Activated CD8-positive, alpha-beta memory T cell treated with anti-CD3 and anti-CD28 coated beads for 24 hours (primary cell): ENCODE measurements around the gene AHSA1.
"Not testable (repeated sequence)": the region's sequence is repeated elsewhere in the genome, so short reads cannot be mapped to it uniquely, and the experiment has no call there.

Experiments
- DNase-seq: peaks from one replicate; pipeline ENCODE4 v3.0.0-alpha.2; 2020

Gene AHSA1

DNA sequence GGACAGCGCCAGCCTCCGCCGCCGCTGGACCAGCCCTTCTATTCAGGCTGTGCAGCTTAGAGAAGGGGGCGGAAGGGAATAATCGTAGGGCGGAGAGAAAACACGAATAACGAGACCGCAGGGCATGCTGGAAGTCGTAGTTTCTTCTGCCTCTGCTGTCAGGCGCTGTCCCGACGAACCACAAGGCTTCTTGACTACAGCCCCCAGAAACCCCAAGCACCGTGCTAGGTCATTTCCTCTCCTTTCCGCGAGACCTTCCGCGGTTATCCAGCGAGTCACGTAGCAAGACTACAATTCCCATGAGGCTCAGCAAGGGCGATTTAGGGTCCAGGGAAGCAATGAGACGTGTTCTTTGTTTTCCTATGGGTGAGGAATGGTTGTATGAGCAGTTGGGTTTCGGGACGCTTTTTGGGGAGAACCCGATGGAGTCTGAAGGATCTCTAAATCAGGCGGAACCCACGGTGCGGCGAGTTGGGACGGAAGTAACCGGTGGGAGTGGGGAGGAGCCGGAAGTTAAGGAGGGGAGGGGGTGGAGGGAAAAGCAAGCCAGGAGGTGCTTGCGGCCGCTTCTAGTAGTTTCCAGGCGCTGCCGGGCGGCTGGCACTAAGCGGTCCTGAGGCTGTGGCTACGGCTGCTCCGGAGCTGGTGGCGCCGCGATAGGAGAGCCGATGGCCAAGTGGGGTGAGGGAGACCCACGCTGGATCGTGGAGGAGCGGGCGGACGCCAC, at the start of gene AHSA1, which contains the start of gene VIPAS39:
Gene AHSA1 (plus strand): TSS at position 572 of the 727 bp plus-strand sequence. CDS start 97 bp downstream, at position 669.
Gene VIPAS39 (minus strand): TSS at position 80 of the 727 bp plus-strand sequence. CDS start 3,499 bp downstream, outside the sequence.
- DNase-seq: peak; percentile 96

DNA sequence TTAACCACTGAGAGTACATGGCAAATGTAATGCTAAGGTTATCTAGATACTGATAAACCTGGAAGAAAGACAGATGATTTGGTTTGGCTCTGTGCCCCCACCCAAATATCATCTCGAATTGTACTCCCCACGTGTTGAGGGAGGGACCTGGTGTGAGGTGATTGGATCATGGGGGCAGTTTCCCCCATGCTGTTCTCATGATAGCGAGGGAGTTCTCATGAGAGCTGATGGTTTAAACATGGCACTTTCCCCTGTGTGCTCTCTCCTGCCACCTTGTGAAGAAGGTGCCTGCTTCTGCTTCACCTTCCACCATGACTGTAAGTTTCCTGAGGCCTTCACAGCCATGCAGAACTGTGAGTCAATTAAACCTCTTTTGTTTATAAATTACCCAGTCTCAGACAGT, 48.8 kb upstream of the AHSA1 start:
- DNase-seq: no peak

DNA sequence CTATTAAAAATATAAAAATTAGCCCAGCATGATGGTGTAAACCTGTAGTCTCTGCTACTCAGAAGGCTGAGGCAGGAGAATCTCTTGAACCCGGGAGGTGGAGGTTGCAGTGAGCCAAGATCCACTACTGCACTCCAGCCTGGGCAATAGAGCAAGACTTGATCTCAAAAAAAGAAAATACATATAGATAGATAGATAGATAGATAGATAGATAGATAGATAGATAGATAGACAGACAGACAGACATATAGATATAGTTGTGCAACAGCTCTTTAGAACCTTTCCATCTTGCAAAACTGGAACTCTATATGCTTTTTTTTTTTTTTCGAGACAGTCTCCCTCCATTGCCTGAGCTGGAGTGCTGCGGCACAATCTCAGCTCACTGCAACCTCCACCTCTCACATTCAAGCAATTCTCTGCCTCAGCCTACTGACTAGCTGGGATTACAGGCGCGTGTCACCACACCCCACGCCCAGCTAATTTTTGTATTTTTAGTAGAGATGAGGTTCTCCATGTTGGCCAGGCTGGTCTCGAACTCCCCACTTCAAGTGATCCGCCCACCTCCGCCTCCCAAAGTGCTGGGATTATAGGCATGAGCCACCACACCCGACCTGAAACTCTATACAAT, 42.4 kb upstream of the AHSA1 start:
- not testable (repeated sequence) for DNase-seq

DNA sequence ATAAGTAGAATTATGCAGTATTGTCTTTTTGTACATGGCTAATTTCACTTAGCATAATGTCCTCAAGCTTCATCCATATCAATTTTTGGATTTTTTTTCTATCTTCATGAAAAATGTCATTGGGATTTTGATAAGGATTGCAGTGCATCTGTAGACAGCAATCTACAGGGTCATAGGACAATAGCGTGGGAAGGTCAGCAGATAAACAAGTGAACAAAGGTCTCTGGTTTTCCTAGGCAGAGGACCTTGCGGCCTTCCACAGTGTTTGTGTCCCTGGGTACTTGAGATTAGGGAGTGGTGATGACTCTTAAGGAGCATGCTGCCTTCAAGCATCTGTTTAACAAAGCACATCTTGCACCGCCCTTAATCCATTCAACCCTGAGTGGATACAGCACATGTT, 41.8 kb upstream of the AHSA1 start:
- DNase-seq: not testable (repeated sequence)

DNA sequence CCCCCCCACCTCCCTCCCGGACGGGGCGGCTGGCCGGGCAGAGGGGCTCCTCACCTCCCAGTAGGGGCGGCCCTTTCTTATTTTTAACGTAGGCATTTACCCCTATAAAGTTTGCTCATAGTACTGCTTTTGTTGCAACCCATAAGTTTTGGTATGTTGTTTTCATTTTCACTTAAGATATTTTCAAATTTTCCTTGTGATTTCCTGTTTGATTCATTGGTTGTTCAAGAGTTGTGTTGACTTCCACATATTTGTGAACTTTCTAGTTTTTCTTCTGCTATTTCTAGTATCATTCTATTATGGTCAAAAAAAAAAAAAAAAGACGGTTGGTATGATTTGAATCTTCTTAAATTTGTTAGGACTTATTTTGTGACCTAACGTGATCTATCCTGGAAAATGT, 41.1 kb upstream of the AHSA1 start:
- DNase-seq: no peak

DNA sequence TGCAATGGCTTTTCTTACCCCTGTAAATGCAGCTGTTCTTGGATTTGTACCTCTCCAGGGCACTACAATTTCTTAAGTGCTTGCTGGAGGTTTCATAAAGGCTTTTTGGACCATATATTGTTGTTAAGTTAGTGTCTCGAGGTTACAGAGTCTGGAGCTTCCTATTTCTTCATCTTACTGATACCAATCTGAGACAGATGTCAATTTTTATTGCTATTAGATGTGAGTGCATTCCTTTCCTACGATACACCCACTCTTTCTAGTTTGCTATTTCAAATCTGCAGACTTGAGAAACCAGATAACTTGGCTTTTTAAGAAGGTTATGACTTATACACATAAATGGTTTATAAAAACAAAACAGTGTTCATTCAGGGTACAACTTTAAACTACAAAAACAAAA, 36.7 kb upstream of the AHSA1 start:
- no peak for DNase-seq

DNA sequence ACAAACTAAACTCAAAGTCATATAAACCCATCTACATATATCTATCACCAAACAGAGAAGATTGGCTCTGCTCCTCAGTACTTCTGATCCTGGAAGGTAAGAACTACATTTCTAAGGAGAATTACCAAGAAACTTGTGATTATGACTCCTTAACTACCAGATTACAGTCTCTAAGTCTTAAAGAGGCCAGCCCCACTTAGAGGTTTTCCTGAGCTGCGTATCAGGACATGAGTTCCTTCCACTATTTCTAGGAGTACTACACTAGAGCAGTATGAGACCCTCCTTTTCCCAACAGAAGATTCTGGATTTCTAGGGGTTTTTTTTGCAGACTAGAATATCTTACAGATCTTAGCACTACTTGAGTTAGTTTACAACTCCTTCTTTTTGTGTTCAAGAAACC, 34.5 kb upstream of the AHSA1 start, which contains the start of gene NOXRED1:
Gene NOXRED1 (minus strand): TSS at position 101 of the 400 bp plus-strand sequence. CDS start 634 bp downstream, outside the sequence.
- no peak for DNase-seq

DNA sequence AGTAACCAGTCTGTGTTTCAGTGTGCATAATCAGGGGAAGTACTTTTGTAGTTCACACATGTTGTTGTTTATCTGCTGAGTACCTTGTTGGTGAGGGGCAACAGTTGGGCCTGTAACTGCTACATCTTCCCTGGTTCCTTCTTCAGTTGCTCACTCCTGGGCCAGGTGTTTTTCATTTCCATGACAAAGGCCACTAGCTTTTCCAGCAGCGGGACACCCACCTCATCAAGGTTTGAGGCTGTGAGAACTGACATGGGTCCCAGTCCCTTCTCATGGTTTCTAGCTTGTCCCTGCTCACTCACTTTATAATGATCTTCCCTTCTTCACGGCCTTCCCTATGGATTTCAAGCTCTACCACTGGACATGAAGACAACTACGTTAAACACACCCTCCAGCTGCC, 33.0 kb upstream of the AHSA1 start:
- no peak for DNase-seq

DNA sequence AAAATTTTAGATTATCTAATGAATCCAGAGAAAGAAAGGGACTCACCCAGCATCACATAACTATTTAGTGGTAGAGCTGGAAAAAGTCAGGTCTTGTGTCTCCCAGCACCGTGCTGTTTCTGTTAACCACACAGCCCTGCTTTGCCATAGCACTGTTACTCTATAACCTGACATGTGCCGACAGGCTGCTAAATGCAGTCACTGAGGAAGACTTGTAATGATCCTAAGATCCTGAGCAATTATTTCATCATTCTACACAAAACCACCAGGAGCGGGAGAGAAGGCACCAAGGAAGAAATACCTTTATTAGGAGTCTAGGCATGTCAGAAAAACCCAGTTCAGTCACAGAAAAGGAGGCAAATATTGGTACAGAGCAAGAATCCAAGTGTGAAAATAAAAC, 31.5 kb upstream of the AHSA1 start:
- no peak for DNase-seq

DNA sequence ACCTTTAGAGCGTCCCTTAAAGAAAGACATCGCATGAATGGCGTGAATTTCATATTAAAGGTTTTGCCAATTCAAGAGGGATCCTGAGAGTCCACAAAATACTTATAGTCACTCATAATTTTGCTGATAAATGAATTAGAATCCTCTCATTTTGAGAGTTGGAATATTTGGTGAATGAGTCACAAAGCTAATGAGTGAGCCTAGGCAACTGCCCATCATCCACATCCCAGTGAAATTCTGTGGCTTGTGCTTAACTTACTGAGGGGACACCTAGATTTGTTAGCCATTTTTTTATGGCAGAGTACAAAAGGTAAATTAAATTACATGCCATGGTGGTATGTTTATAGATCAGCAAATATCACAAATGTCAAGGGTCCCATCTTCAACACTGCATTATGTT, 21.9 kb upstream of the AHSA1 start:
- no peak for DNase-seq

DNA sequence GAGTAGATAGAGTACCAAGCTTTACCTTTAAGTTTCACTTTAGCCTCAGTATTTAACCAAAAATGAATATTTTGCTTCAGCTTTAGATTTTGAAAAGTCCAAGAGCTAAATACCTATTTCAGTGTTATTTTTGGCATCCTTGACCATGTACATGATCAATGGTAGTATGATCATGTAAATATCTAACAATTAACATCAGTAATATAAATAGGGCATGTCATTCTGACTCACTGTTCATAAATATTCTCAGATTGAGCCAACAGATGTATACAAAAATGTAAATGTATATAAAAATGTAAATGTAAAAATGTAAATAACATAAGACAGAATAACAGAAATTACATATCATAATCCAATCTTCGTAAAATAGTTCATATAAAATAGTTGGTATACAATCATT, 19.3 kb upstream of the AHSA1 start:
- no peak for DNase-seq

DNA sequence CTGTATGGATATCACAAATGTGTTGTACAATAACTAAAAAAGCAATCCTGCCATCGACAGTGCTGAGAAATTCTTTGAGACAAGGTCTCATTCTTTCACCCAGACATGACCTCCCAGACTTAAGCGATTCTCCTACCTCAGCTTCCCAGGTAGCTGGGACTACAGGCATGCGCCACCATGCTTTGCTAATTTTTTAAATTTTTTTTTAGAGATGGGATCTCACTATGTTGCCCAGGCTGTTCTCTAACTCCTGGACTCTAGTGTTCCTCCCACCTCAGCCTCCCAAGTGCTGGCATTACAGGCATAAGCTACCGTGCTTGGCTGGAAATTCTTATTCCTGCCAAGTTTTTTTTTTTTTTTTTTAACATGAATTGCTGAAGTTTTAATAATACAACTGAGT, 18.0 kb upstream of the AHSA1 start:
- no peak for DNase-seq

DNA sequence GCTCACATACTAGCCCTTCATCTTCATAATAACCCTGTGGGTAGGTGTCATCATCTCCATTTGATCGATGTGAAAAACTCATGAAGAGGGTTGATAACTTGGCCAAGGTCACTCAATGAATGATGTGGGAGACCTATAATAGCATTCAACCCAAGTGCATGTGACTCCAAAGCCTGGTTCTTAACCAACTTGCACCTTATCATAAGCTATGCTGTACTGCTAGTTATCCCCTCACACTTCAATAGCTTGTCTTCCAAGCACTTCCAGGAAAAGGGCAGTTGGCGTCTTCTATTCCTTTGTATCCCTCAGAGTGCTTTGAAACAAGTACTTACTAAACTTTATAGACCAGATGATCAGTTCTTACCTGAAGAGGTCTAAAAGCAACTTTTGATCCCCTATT, 15.7 kb upstream of the AHSA1 start:
- DNase-seq: no peak

DNA sequence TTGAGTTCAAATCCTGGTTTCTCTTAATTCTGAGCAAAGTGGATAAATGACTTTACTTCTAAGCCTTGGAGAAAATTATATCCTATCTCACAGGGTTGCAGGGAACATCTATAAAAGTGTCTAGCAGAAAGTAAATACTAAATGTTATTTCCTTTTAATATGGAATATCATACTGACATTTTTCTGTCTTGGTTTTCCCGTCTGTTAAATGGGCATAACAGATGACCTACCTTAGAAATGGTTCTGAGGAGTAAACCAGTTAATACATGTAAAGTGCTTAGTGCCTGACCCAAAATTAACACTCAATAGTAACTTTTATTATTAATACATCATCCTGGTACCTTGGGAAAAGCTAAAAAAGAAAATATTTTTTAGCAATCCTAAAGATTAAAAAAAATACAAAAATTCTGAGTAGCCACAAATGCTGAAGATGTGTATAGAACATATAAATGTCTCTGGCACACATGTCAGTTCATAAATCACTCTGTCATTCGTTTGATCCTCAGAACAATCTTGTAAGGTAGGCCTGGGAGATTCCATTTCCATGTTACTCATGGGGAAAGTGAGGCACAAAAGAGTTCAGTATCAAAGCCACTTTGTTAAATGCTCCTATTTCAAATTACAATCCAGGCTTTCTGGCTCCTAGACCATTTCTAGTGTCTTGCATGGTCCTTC, 1.8 kb upstream of the AHSA1 start:
- no peak for DNase-seq

DNA sequence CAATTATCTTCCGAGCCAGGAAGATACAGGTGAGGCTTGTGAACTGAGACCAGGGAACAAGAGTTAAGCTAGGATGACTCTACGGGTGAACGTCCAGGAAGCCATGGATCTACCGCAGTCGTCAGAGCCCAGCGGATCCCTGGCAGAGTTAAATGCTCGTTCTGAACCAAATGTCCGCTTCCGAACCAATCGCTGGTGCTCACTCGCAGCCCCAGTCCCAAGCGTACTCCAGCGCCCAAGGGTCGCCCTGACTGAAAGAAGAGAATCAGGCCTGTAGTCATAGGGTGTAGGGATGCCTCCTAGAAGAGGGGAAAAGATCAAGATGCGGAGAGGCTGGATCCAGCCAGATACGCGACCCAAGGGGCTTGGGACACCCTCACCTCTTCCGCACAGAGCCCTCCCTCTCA, 775 bp upstream of the AHSA1 start:
- DNase-seq: no peak

DNA sequence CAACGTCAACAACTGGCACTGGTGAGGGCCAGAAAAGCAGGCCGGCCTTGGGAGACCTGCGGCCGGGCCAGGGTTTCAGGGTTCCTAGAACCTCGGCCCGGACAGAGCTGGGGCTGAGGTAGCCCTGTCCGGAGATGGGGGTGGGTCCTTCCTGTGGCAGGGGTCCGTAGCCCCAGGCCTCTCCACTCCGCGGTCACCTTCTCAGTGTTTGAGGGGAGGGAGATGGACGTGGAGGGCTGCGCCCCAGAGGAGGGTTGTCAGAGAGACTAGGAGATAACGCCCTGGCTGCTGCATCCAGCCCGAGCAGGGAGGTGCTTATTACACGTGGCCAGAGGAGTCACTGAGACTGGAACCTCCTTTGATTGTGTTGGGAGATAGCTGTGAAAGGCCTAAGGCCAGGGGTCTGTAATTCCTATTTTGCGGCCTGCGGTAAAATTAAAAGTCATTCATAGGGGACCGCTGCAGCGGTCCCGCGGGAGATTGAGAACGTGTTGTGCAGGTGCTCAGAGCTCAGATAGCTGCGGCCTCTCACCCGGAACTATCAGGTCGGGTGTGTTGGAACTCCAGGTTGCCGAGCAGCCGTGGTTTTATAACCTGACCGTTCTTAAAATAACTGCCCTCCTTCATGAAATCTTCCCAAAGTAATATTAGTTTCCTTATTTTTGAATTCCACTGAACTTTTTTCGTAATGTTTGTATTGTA, 507 bp downstream of the AHSA1 start:
- peak; percentile 77 for DNase-seq

DNA sequence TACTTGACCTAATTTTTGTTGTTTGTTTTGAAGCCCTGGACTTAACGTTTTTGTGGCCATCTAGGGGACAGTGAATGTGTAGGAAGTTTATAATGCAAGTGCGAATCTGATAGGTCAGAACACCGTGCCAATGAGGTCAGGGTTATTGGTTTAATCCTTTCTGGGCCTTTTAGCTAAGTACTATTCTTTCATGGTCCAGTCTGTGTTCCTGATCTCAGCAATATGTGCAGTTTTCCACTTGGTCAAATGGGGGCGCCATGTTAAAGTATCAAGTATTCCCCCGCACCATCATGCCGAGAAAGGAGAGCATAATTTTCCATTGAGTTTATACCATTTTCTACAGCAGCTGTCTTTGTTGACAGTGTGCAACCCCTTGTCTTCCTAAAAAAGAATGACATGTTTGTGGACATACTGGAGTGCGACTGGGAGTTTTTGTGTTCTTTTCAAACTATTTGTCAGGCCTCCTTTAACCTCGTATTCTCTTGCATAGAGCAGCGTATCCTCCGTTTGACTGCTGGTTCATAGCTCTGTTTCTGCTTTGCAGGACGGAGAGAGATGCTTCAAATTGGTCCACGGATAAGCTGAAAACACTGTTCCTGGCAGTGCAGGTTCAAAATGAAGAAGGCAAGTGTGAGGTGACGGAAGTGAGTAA, 1.3 kb downstream of the AHSA1 start:
- peak; percentile 74 for DNase-seq

DNA sequence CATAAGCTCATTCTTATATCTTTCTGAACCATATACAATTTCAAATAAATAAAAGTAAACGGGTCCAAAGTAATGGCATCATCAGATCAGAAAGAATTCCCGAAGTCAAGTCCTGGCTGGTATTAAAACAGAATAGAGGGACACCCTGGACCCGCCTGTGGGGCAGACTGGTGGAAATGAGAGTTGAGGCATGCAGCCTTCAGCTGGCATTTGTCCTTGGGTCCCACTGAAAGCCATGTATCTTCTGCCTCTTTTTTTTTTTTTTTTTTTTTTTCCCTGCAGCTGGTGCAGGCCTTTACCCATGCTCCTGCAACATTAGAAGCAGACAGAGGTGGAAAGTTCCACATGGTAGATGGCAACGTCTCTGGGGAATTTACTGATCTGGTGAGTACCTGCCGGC, 9.9 kb downstream of the AHSA1 start:
- DNase-seq: no peak

DNA sequence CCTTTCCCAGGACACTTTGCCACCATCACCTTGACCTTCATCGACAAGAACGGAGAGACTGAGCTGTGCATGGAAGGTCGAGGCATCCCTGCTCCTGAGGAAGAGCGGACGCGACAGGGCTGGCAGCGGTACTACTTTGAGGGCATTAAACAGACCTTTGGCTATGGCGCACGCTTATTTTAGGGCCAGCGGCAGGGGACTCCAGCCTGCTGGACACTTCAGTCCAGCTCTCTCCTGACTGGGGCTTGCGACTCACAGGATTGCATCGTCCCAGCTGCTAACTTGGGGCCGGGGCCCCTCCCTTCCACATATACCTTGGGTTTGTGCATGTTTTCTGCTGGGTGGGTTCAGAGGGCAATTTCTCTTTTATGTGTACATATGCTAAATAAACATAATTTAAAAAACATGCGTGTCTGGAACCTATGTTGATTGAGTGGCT, 11.2 kb downstream of the AHSA1 start:
- no peak for DNase-seq

DNA sequence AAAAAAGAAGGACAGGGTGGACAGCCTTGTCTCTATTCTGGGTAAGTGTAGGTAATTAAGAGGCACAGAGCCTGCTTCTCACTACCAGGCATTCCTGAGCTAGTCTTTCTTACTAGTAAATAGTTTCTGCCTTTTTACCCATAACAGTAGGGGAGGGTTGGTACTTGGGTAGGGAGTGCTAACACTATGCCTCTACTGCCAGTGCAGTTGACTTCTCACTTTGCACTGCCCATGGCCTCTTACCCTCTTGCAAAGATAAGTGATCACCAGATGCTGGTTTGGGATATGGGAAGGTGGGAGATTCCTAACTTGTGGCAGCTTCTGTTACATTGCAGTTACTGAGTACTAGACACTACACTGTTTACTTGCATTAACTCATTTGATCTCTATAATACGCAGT, 11.6 kb downstream of the AHSA1 start:
- no peak for DNase-seq

DNA sequence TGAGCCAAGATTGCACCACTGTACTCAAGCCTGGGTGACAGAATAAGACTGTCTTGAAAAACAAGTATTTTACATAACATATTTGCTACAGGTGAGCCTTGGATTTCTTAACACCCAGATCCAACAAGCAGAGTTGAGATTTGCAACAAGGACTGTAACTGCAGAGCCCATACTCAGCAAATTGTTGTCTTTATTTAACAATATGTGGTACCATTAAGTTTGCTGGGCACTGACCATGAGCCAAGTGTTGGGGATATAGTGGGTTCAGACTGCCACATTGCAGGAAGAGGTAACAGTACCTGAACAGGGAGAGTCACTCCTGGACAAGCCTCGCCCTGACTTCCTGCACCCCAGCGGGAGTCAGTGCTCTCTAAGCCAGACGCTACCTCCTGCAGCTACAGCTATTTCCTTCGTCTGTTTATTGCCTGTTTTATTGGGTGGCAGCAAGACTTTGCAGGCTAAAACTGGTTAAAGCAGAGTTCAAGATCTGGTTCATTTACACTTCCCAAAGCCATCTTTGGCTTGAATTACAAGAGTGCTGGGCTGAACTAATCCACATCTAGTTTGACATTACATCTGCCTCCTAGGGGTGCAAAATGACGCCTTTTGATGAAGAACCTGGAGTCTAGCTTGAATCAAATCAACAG, 12.5 kb downstream of the AHSA1 start:
- no peak for DNase-seq

DNA sequence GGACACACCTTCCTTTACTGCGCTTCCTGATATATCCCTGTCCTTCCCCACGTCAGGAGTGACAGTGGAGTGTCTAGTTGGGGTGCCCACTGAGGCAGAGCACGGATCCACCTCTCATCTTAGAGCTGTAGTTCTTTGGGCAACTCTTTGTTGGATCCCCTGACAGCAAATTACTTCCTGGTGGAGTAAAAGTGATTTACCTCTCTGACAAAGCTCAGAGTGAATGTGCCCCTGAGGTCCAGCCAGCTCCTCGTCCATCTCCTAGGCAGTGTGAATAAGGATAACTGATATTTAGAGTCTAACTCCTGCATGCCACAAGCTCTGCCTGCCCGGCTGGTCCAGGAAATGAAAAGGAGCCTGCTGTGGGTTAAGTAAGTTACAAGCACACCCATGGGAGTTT, 16.0 kb downstream of the AHSA1 start:
- DNase-seq: no peak
